H9 (cell line): ENCODE data around the gene SIPA1L3. TPM values are rescaled to one million over a fixed set of nuclear protein-coding genes. Genes with fewer than 3 reads are reported as not detected.

Experiments
- DNase-seq: peaks from one replicate; pipeline ENCODE4 v3.0.0-alpha.2; 2017
- H2AFZ ChIP-seq: one replicate; pipeline ENCODE4 v1.6.1; 2013; ENCODE audit warnings: mild to moderate bottlenecking, low read length, control low read depth, moderate library complexity
- H2AK5ac ChIP-seq: 2 replicates; pipeline ENCODE4 v1.6.1; 2013; ENCODE audit warnings: low read length, control low read depth, mixed read lengths; ENCODE audit not compliant: insufficient read length
- H2BK120ac ChIP-seq: one replicate; pipeline ENCODE4 v1.6.1; 2013; ENCODE audit warnings: low read depth, mild to moderate bottlenecking, low read length, control low read depth, inconsistent platforms; ENCODE audit not compliant: poor library complexity, severe bottlenecking
- H2BK12ac ChIP-seq: 2 replicates; pipeline ENCODE4 v1.6.1; 2013; ENCODE audit warnings: low read length, control low read depth, mixed read lengths, low read depth; ENCODE audit not compliant: insufficient read length
- H2BK15ac ChIP-seq: 2 replicates; pipeline ENCODE4 v1.6.1; 2013; ENCODE audit warnings: low read depth, low read length, control low read depth
- H2BK20ac ChIP-seq: one replicate; pipeline ENCODE4 v1.6.1; 2013; ENCODE audit warnings: low read depth, mild to moderate bottlenecking, low read length, control low read depth, inconsistent platforms; ENCODE audit not compliant: poor library complexity, severe bottlenecking
- H2BK5ac ChIP-seq: 2 replicates; pipeline ENCODE4 v1.6.1; 2013; ENCODE audit warnings: low read length, control low read depth, mixed read lengths; ENCODE audit not compliant: insufficient read length
- H3K14ac ChIP-seq: 2 replicates; pipeline ENCODE4 v1.6.1; 2013; ENCODE audit warnings: low read length, control low read depth; ENCODE audit not compliant: insufficient read depth
- H3K18ac ChIP-seq: 2 replicates; pipeline ENCODE4 v1.6.1; 2013; ENCODE audit warnings: low read depth, mild to moderate bottlenecking, mixed read lengths, low read length, control low read depth; ENCODE audit not compliant: insufficient read length
- H3K23ac ChIP-seq: 2 replicates; pipeline ENCODE4 v1.6.1; 2013; ENCODE audit warnings: low read length, control low read depth, mixed read lengths, low read depth; ENCODE audit not compliant: insufficient read length
- H3K23me2 ChIP-seq: 2 replicates; pipeline ENCODE4 v1.6.1; 2013; ENCODE audit warnings: low read depth, mild to moderate bottlenecking, mixed read lengths, low read length, control low read depth; ENCODE audit not compliant: insufficient read length, poor library complexity, severe bottlenecking
- H3K27ac ChIP-seq: 2 replicates; pipeline ENCODE4 v1.5.1; 2013; ENCODE audit warnings: low read length, control low read depth, mixed read lengths, low read depth; ENCODE audit not compliant: insufficient read length
- H3K27me3 ChIP-seq: 2 replicates; pipeline ENCODE4 v1.6.1; 2013; ENCODE audit warnings: low read length, control low read depth, inconsistent platforms; ENCODE audit not compliant: insufficient read depth
- H3K4ac ChIP-seq: 2 replicates; pipeline ENCODE4 v1.6.1; 2013; ENCODE audit warnings: low read depth, mild to moderate bottlenecking, control low read depth, inconsistent platforms, low read length, moderate library complexity
- H3K4me1 ChIP-seq: 2 replicates; pipeline ENCODE4 v1.6.1; 2013; ENCODE audit warnings: low read length, control low read depth, inconsistent platforms; ENCODE audit not compliant: insufficient read depth
- H3K4me2 ChIP-seq: 2 replicates; pipeline ENCODE4 v1.6.1; 2013; ENCODE audit warnings: low read length, control low read depth, mixed read lengths; ENCODE audit not compliant: insufficient read length, insufficient read depth
- H3K56ac ChIP-seq: 2 replicates; pipeline ENCODE4 v1.6.1; 2013; ENCODE audit warnings: low read depth, mild to moderate bottlenecking, mixed read lengths, low read length, control low read depth; ENCODE audit not compliant: insufficient read length
- H3K79me1 ChIP-seq: 2 replicates; pipeline ENCODE4 v1.6.1; 2013; ENCODE audit warnings: low read depth, mild to moderate bottlenecking, moderate library complexity, low read length, control low read depth, inconsistent platforms; ENCODE audit not compliant: insufficient read depth, poor library complexity, severe bottlenecking
- H3K79me2 ChIP-seq: 2 replicates; pipeline ENCODE4 v1.6.1; 2013; ENCODE audit warnings: low read length, control low read depth, inconsistent platforms; ENCODE audit not compliant: insufficient read depth
- H3K9ac ChIP-seq: 2 replicates; pipeline ENCODE4 v1.6.1; 2013; ENCODE audit warnings: low read length, control low read depth, mixed read lengths; ENCODE audit not compliant: insufficient read length; ENCODE audit errors: extremely low read depth
- H3K9me3 ChIP-seq: one replicate; pipeline ENCODE4 v1.6.1; 2013; ENCODE audit warnings: low read depth, low read length, inconsistent platforms; ENCODE audit not compliant: control insufficient read depth
- H3T11ph ChIP-seq: one replicate; pipeline ENCODE4 v1.6.1; 2013; ENCODE audit warnings: mild to moderate bottlenecking, low read length, control low read depth, inconsistent platforms
- H4K20me1 ChIP-seq: one replicate; pipeline ENCODE4 v1.6.1; 2013; ENCODE audit not compliant: control insufficient read depth, insufficient read length, insufficient read depth
- H4K5ac ChIP-seq: 2 replicates; pipeline ENCODE4 v1.6.1; 2013; ENCODE audit warnings: low read depth, mild to moderate bottlenecking, mixed read lengths, low read length, control low read depth; ENCODE audit not compliant: insufficient read length
- H4K8ac ChIP-seq: replicated peaks from 2 replicates; pipeline ENCODE4 v1.6.1; 2013; ENCODE audit warnings: low read length, control low read depth, mixed read lengths, low read depth; ENCODE audit not compliant: insufficient read length
- H4K91ac ChIP-seq: 2 replicates; pipeline ENCODE4 v1.6.1; 2013; ENCODE audit warnings: low read depth, mild to moderate bottlenecking, moderate library complexity, mixed read lengths, low read length, control low read depth; ENCODE audit not compliant: insufficient read length
- H3K27ac Mint-ChIP-seq, 3 experiments: 2 replicates in 2 of 3; 3 replicates in 1 of 3; pipeline ENCODE4 v1.8.0; 2020 to 2021; ENCODE audit warnings: mixed read lengths in 3 of 3, mild to moderate bottlenecking in 1 of 3, moderate library complexity in 1 of 3
- H3K27me3 Mint-ChIP-seq: 2 replicates; pipeline ENCODE4 v1.8.0; 2021; ENCODE audit warnings: low read depth, mild to moderate bottlenecking, moderate library complexity, mixed read lengths
- H3K36me3 Mint-ChIP-seq, 3 experiments: 2 replicates in 2 of 3; 3 replicates in 1 of 3; pipeline ENCODE4 v1.8.0; 2020 to 2021; ENCODE audit warnings: low read depth in 3 of 3, mixed read lengths in 3 of 3; ENCODE audit not compliant: insufficient read depth in 1 of 3
- H3K4me1 Mint-ChIP-seq, 2 experiments: 2 replicates each; pipeline ENCODE4 v1.8.0; 2020; ENCODE audit warnings: mixed read lengths in 2 of 2
- H3K4me3 Mint-ChIP-seq, 2 experiments: 2 replicates in 1 of 2; 3 replicates in 1 of 2; pipeline ENCODE4 v1.8.0; 2020 to 2021; ENCODE audit warnings: mild to moderate bottlenecking in 2 of 2, mixed read lengths in 2 of 2, moderate library complexity in 1 of 2
- H3K9me3 Mint-ChIP-seq, 2 experiments: 2 replicates in 1 of 2; 3 replicates in 1 of 2; pipeline ENCODE4 v1.8.0; 2020; ENCODE audit warnings: mild to moderate bottlenecking in 2 of 2, mixed read lengths in 2 of 2, moderate library complexity in 1 of 2
- CTCF ChIP-seq: fragments of 200-600 bp; sonication (generic); conservative IDR thresholded peaks from 3 replicates; pipeline ENCODE4 v1.8.0; 2021; ENCODE audit warnings: antibody characterized with exemption, mild to moderate bottlenecking
- WGBS: extraction: QIAGEN DNeasy Blood & Tissue Kit; methylation state at CpG from one replicate; pipeline ENCODE4 v1.1.7; 2013; ENCODE audit warnings: missing lambda C conversion rate, low lambda C conversion rate, mixed read lengths; ENCODE audit not compliant: insufficient read length; ENCODE audit errors: extremely low coverage; 5-methylcytosine and 5-hydroxymethylcytosine counted together
- total RNA-seq: library from RNA; stranded (reverse); gene quantifications from 2 replicates; pipeline ENCODE4 v1.2.1, GENCODE V29; 2021

SIPA1L3 gene
- total RNA-seq, 1 experiment from 2014 or later, result 40.1 TPM

- TF ChIP-seq CTCF, result no peak
- H2AFZ ChIP-seq, result no peak overlapping the region
- H4K8ac ChIP-seq, result no peak overlapping the region
- WGBS, result no CpG with 5 or more reads among the region's 4 CpGs
- no peak overlapping the region for H3T11ph ChIP-seq
- H3K4me1 ChIP-seq, result no peaks in the 10 kb centered on the region
- H3K27ac ChIP-seq, result no peak overlapping the region
- no peak overlapping the region for H4K5ac ChIP-seq
- no peaks in the 10 kb centered on the region for H3K9me3 ChIP-seq
- no peak overlapping the region for H3K18ac ChIP-seq
- no peak overlapping the region for H2BK120ac ChIP-seq
- no peak overlapping the region for H3K4me3 Mint-ChIP-seq
- H2BK5ac ChIP-seq, result no peak overlapping the region
- no peaks in the 10 kb centered on the region for H3K79me2 ChIP-seq
- no peak overlapping the region for H2BK12ac ChIP-seq
- H3K4me2 ChIP-seq, result no peak overlapping the region
- no peak overlapping the region for H2BK15ac ChIP-seq
- H3K79me1 ChIP-seq, result no peaks in the 10 kb centered on the region
- no peak overlapping the region for H2BK20ac ChIP-seq
- H3K23ac ChIP-seq, result no peak overlapping the region
- no peak overlapping the region; the same call in 1 of the 2 replicates for H3K4ac ChIP-seq
- H3K27ac Mint-ChIP-seq, result peak overlapping the region in 2 of 3 experiments; percentile 9 to 26; a peak in 2 of 7 replicates
- H3K27me3 Mint-ChIP-seq, result no peaks in the 10 kb centered on the region
- H3K36me3 Mint-ChIP-seq, result peaks cover 43 to 65% (median 53%) of the 10 kb centered on the region in 3 experiments
- H3K56ac ChIP-seq, result no peak overlapping the region
- H3K14ac ChIP-seq, result no peak overlapping the region; the same call in 1 of the 2 replicates
- no peak overlapping the region for H2AK5ac ChIP-seq
- peaks cover 0 to 3% of the 10 kb centered on the region in 2 experiments; a peak in 1 of 5 replicates for H3K9me3 Mint-ChIP-seq
- no peak overlapping the region for H4K91ac ChIP-seq
- no peaks in the 10 kb centered on the region; a peak in 1 of 4 replicates for H3K4me1 Mint-ChIP-seq
- no peak for DNase-seq
- no peaks in the 10 kb centered on the region for H3K27me3 ChIP-seq
- H3K9ac ChIP-seq, result no peak overlapping the region
- H4K20me1 ChIP-seq, result no peaks in the 10 kb centered on the region
- no peaks in the 10 kb centered on the region for H3K23me2 ChIP-seq
These were observed 208.3 kb downstream of the SIPA1L3 start for GRCh38 chr19:38115271-38115802.
